ENCODE results near the gene ST14.

DNA sequence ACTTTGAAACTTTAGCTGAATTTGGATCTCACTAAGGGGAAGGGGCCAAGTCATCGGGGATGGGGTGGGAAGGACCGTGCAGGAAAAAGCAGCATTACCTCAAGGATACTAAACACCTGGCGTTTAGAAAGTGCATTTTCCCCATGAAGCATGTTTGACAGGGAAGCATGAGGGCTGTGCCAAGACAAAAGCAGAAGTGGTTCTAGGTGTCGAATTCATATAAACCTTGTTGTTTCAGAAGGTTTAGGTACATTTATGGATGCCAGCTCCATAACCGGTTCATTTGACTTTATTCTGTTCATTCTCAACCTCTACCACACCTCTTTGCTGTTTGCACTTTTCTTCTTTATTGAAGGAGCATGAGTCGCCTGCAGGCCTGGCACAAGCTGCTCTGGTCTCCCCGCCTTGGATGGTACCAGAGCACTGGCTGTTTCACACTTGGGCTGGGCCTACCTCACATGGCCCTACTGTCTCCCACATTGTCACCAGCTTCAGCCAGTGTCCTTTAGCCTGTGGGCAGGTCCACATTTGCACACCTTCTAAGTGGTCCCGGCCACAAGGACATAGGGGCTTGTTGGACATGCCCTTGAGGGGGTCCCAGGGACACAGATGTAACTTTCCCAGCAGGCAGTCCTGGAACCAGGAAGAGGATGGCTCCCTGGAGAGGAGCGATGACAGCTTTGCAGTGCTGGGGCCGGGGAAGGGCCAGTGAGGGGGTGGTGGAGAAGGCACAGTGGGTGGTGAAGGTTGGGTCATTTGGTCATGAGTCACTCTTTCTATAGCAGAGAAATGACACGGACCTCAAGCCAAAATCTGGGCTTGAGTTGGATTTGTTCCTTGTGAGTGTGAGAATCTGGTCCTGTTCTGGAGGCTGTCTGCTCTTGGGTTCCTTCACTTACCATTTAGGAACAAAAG, 3.2 kb upstream of the ST14 start:
- no peak for TF ChIP-seq CTCF (IDR thresholded peaks at IDR 0.05; ENCODE audit: low read length)
- no peak for TF ChIP-seq EZH2 (optimal IDR thresholded peaks at IDR 0.05; ENCODE audit: low read depth, low read length)
- no peak for TF ChIP-seq EZH2phosphoT487 (IDR thresholded peaks at IDR 0.05; ENCODE audit: low read length)

Measured in MM.1S (cell line).